Measurements from ENCODE around the gene PSMD1.

The PSMD1 gene

GRCh38 chr2:231050018-231050901 lies 6.4 kb upstream of the PSMD1 start:
- TF ChIP-seq CTCF (conservative IDR thresholded peaks at IDR 0.05) = no peak
- H3K27ac ChIP-seq = peak overlapping the region; percentile 92

- TF ChIP-seq CTCF (conservative IDR thresholded peaks at IDR 0.05) = no peak
- H3K27ac ChIP-seq = peak overlapping the region; percentile 92
Observed at GRCh38 chr2:231051116-231051515, 5.6 kb upstream of the PSMD1 start.

GRCh38 chr2:231052494-231053451 lies 3.9 kb upstream of the PSMD1 start:
- H3K27ac ChIP-seq = peak overlapping the region; percentile 92

DNA sequence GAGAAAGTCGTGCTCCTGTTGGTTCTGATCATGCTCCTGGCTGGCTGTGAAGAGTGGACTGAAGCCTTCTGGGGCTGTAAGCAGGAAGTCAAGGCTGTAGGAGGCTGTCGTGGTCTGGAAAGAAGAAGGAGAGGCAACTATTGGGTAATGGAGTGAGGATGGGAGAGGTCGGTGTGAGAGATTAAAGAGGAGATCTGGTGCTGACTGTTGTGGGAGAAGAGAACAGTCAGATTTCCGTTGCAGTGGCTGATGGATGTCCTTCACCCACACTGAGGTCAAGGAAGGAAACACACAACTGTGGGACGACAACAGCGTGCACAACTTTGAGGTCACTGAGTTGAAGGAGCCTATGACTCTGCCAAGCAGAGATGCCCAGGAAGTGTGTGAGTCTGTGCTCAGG lies 2.8 kb upstream of the PSMD1 start:
- no peak overlapping the region for H3K27ac ChIP-seq
- TF ChIP-seq CTCF (conservative IDR thresholded peaks at IDR 0.05) = no peak

More at GRCh38 chr2:231052494-231053451, 3.9 kb upstream of the PSMD1 start:
- peak; percentile 96 for TF ChIP-seq CTCF (conservative IDR thresholded peaks at IDR 0.05)

DNA sequence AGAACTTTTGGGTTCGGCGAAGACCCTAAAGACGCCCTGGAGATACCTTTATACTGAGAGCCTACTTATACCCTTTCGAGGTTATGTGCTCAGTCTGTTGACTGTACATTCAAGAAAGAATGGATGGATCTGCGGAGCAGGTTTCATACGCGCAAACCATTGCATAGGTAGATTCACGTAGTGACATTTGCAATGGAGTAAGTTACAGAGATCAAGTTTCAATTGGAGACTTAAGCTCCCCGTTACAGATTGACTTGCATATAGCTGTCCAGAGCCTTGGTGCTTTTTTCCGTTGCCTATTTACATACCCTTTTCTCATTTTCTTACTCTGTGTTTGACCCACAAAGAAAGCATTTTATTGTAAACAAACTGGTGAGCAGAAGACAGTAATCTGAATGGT lies 923 bp downstream of the PSMD1 start:
- H3K27ac ChIP-seq = peak overlapping the region; percentile 95

GRCh38 chr2:231058761-231059550 lies 2.3 kb downstream of the PSMD1 start:
- peak overlapping the region; percentile 95; the same call in 1 of the 2 replicates for H3K27ac ChIP-seq
- no peak for TF ChIP-seq CTCF (conservative IDR thresholded peaks at IDR 0.05)

More for the DNA sequence above, 923 bp downstream of the PSMD1 start:
- no peak for TF ChIP-seq CTCF (conservative IDR thresholded peaks at IDR 0.05)

Data from VCaP (cell line).